HG03520 (cell line): ENCODE data around the gene CFAP299.

Source experiments
- ATAC-seq: cut with Tn5 transposase; IDR thresholded peaks from one replicate; pipeline ENCODE4 v1.9.1; 2021; ENCODE audit warnings: mild to moderate bottlenecking, moderate library complexity; ENCODE audit not compliant: unreplicated experiment

CFAP299 gene

DNA sequence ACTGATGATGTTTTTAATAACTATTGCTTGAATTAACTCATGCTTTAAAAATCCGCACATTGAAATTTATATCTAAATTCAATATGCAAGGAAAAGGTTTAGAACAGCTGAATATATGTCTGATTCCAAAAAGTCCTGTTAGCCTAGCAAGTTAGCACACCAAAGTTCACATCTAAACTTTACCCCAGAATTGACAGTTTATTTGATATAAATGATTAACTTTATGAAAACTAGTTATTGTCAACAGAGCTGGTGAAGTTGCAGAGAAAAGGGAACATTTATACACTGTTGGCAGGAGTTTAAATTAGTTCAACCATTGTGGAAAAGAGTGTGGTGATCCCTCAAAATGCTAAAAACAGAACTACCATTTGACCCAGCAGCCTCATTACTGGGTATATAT, 574.4 kb downstream of the CFAP299 start:
- no peak for ATAC-seq

DNA sequence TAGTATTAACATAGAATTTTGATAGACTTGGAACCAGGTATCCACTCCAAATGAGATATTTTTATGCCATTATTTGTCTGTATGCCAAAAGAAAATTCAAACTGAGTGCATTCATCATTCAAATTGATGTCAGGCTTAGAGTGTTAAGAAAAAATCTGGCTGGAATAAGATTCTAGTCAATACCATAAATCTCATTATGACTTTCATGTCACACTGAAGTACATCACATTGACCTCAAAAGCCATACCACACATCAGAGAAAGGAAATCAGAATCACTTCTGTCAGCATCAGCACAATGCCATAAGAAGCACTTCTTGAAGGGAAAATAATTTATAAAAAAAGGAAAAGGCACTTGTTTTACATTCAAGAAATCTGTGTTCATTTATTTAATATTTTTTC, 575.9 kb downstream of the CFAP299 start:
- ATAC-seq: peak; percentile 54

DNA sequence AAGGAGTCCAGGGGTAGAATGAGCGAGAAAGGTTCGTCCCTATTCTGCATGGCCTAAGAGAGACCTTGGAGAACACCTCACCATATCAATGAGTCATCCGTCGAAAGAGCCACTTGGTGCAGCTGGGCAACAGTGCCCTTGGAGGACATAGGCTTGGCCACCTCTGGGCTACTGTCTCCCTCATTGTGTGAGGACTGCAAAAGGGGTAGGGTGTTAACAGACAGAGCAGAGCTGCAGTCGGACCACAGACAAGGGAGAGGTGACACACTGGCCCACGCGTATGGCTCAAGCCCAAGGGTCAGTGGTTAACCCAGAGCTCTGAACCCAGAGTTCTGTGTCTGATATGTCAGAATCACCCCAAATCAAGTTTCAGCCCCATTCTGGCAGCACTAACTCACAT, 576.8 kb downstream of the CFAP299 start:
- ATAC-seq: no peak

DNA sequence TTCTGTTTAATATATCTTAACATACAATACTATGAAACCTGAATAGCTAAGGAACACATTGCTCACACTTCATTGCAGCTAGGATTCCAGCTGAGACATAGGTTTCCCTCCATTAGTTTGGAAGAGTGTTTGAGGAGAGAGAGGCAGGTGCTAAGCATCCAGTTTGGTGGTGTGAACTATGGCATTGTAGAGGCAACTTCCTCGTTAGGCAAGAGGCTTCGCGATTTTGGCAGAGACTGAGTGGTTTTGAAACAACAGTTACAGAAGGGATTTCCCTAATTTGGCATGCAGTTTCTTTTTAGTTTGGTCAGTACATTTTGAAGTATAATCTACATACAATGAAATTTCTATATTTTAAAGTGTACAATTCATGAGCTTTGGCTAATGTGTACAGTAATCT, 577.9 kb downstream of the CFAP299 start:
- peak; percentile 76 for ATAC-seq

DNA sequence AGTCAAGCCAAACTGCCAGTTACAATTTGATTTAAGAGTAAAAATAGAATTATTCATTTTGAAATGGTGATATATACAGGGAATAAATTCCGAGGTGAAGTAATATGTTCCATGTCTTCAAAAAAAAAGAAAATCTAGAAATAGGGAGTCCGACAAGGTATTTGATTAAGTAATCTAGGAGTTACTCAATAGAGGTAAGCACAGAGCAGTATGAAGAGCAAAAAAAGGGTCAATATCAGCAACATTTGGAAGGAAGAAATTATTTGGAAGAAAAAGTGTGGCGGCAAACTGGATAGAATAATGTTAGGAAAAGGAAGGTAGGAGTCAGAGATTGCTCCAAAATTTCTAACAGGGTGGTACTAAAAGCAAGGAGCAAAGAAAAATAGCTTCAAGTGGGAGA, 581.2 kb downstream of the CFAP299 start:
- no peak for ATAC-seq

DNA sequence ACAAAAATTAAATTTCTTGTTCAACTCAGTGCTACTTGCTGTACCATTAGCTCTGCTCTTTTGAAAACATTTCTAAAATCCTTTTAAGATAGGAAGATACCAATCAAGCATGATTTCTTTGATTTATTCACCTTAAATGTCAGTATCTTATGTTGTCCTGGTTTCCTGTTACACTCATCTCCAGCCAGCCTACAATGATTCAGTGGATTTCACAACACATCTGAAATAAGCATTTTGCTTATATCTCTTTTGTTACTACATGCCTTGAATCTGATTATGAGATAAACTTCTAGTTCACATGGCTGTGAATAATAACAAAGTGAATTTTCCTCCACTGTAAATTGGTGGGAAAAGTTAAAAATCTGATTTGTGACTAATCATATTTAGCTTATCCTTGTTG, 582.5 kb downstream of the CFAP299 start:
- no peak for ATAC-seq

DNA sequence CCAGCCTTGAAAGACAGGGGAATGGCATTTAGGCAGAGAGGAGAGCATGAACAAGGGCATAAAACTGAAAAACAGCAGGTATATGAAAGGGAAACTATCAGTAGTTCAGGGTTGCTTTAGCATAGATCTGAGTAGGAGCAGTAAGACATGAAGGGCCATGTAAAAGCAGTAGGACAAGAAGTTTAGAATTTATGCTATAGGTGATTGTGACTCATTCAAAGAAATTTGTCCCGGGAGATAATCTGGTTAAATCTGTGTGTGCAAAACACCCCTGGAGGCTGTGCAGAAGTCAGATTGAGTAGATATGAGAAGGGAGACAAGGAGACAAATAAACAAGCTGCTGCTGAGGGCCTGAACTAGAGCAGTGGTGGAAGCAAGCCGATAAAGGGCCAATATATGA, 585.9 kb downstream of the CFAP299 start:
- ATAC-seq: no peak

DNA sequence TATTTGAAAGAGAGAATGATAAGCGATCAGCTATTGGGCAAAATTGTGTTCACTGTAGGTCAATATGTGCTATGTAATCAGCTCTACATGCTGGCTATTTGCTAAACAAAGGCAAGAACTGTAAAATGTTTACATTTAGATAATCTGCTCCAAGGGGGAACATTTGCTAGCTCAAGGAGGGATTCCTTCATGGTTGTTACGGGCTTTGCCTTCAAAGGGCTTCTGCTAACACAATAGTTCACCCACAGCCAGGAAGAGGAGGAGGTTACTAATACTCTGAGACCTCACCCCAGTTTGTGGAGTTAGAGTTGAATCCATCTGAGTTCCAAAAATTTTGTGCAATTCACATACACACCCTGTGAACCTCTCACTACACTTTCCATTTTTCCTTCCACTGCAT, 587.4 kb downstream of the CFAP299 start:
- ATAC-seq: no peak

GRCh38 chr4:80925293-80925692, 589.8 kb downstream of the CFAP299 start:
- no peak for ATAC-seq

- ATAC-seq: no peak
Measured at GRCh38 chr4:80926446-80926845, 590.9 kb downstream of the CFAP299 start.

- ATAC-seq: no peak
Measured at GRCh38 chr4:80926891-80927290, 591.4 kb downstream of the CFAP299 start.

GRCh38 chr4:80927420-80927819, 591.9 kb downstream of the CFAP299 start:
- no peak for ATAC-seq

- no peak for ATAC-seq
Measured at GRCh38 chr4:80931631-80932081, 596.1 kb downstream of the CFAP299 start.

- ATAC-seq: no peak
Measured at GRCh38 chr4:80948141-80948540, 612.6 kb downstream of the CFAP299 start.

- ATAC-seq: no peak
Measured at GRCh38 chr4:80948995-80949394, 613.5 kb downstream of the CFAP299 start.

GRCh38 chr4:80956421-80956820, 620.9 kb downstream of the CFAP299 start:
- ATAC-seq: no peak

DNA sequence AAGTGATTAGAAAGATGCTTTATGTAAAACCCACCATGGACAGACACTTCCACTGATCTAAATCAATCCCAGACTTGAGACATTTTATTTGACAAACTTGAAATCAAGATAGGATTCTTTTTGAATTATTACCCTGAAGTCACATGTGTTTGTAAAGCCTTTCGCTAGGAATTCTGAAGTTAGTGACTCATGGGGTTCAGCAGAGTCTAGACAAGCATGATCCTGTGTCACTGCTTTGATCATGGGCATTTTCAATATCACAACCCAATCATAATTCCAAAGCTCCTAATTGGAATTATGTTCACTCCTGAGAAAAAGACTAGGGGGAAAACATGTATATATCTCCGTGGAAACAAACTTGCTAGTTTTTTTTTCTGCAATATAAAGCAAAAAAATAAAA, 627.5 kb downstream of the CFAP299 start:
- no peak for ATAC-seq

- no peak for ATAC-seq
Measured at GRCh38 chr4:80967346-80967745, 631.8 kb downstream of the CFAP299 start.

GRCh38 chr4:80980239-80980638, 644.7 kb downstream of the CFAP299 start:
- ATAC-seq: no peak

GRCh38 chr4:80986011-80986410, 650.5 kb downstream of the CFAP299 start:
- no peak for ATAC-seq

GRCh38 chr4:80989921-80990544, 654.5 kb downstream of the CFAP299 start:
- ATAC-seq: peak; percentile 64

DNA sequence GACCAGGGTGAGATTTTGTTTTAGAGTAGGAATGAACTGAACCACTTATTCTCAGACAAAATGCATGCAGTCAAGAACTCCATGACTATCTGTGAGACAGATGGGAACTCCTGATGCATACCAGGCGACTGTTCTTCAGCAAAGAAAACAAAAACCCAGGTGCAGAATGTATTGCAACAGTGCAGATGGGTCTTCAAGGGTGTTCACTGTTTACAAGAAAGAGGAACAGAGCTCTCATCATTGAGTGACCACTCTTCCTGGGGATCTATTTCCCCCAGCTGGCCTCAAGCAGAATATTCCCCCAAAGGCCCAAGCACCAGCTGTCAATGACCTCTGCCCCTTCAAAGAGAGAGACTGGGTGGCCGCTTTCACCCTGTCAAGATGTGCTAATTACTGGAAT, 655.3 kb downstream of the CFAP299 start:
- no peak for ATAC-seq

GRCh38 chr4:80999943-81000342, 664.4 kb downstream of the CFAP299 start:
- no peak for ATAC-seq
